ENCODE data around the gene ABCB11. TPM values are rescaled to one million over a fixed set of nuclear protein-coding genes. Genes with fewer than 3 reads are reported as not detected.

The ABCB11 gene
- total RNA-seq, 1 experiment from 2014 or later = 0.12 TPM

DNA sequence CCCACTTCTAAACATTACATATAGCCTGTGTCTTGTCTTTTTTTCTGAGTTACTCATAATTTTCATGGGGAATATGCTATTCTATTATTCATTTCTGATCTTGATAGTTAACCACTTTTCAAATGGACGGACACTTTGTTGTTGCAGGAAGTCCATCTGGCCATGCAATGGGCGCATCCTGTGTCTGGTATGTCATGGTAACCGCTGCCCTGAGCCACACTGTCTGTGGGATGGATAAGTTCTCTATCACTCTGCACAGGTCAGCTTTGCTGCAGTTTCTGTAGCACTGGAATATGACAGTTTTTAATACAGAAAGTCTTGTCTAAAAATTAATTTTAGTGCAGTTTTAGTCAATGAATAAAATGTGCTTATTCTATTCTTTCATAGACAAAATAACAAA lies 126.8 kb downstream of the ABCB11 start:
- Histone ChIP-seq H2AFZ (ENCODE audit: low read depth, low read length, poor library complexity, severe bottlenecking) (no peak overlapping the region), H3K27me3 (ENCODE audit: insufficient read depth, low read length) (no peaks in the 10 kb centered on the region), H3K4me3 (replicated peaks in 1 of 2; ENCODE audit: low read depth in 1 of 2, low read length in 2 of 2) (no peak overlapping the region), H3K27ac (ENCODE audit: low read depth, low read length) (no peak overlapping the region), H3K79me2 (ENCODE audit: insufficient read depth, low read length) (no peaks in the 10 kb centered on the region), H3K9ac (ENCODE audit: low read length) (no peak overlapping the region), H3K9me3 (ENCODE audit: control insufficient read depth in 1 of 2, insufficient read depth in 1 of 2, low read depth in 1 of 2, low read length in 2 of 2) (no peaks in the 10 kb centered on the region), H4K20me1 (ENCODE audit: insufficient read depth) (no peaks in the 10 kb centered on the region), H3K36me3 (ENCODE audit: control insufficient read depth in 1 of 2, insufficient read depth in 2 of 2, low read length in 2 of 2) (no peaks in the 10 kb centered on the region), H3K4me2 (ENCODE audit: low read length) (no peak overlapping the region), H3K4me1 (ENCODE audit: control insufficient read depth in 1 of 2, insufficient read depth in 2 of 2, low read length in 2 of 2) (no peaks in the 10 kb centered on the region), H3K9me2 (ENCODE audit: insufficient read depth) (no peaks in the 10 kb centered on the region)
- DNase-seq (ENCODE audit: low read depth, low spot score) (no peak), ATAC-seq (no peak)
- RAD21 ChIA-PET (ENCODE audit: low non-redundant PET in 1 of 2, low total read pairs in 2 of 2, uncharacterized antibody in 2 of 2, unreplicated experiment in 2 of 2) = no interaction called here
- intact Hi-C loops (cut with micrococcal nuclease) = no loop called here
- no TSS peak for BruUV-seq (replicated peaks)
- POLR2A ChIA-PET = no interaction called here
- TF ChIP-seq EZH2 (IDR thresholded peaks at IDR 0.05) = no peak
- TF ChIP-seq, protein P1, sequence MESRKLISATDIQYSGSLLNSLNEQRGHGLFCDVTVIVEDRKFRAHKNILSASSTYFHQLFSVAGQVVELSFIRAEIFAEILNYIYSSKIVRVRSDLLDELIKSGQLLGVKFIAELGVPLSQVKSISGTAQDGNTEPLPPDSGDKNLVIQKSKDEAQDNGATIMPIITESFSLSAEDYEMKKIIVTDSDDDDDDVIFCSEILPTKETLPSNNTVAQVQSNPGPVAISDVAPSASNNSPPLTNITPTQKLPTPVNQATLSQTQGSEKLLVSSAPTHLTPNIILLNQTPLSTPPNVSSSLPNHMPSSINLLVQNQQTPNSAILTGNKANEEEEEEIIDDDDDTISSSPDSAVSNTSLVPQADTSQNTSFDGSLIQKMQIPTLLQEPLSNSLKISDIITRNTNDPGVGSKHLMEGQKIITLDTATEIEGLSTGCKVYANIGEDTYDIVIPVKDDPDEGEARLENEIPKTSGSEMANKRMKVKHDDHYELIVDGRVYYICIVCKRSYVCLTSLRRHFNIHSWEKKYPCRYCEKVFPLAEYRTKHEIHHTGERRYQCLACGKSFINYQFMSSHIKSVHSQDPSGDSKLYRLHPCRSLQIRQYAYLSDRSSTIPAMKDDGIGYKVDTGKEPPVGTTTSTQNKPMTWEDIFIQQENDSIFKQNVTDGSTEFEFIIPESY (IDR thresholded peaks at IDR 0.05; ENCODE audit: extremely low read depth, insufficient replicate concordance, low read length) = no peak
- no peak for TF ChIP-seq ZNF274 (IDR thresholded peaks at IDR 0.05; ENCODE audit: low read depth, low read length)
- TF ChIP-seq RAD21 (IDR thresholded peaks at IDR 0.05; ENCODE audit: low read depth) = no peak
- no peak for TF ChIP-seq CBX3 (IDR thresholded peaks at IDR 0.05; ENCODE audit: low read depth)
- TF ChIP-seq POLR2AphosphoS5 (IDR thresholded peaks at IDR 0.05; ENCODE audit: low read depth, low read length) = no peak
- TF ChIP-seq, protein P2, sequence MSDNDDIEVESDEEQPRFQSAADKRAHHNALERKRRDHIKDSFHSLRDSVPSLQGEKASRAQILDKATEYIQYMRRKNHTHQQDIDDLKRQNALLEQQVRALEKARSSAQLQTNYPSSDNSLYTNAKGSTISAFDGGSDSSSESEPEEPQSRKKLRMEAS (IDR thresholded peaks at IDR 0.05) = no peak
- no peak for TF ChIP-seq EGR1 (IDR thresholded peaks at IDR 0.05; ENCODE audit: low read depth)
- no peak for TF ChIP-seq CEBPB (IDR thresholded peaks at IDR 0.05; ENCODE audit: low read depth)
- TF ChIP-seq SIN3A (IDR thresholded peaks at IDR 0.05; ENCODE audit: low read depth) = no peak
- TF ChIP-seq JUND (IDR thresholded peaks at IDR 0.05) = no peak
- TF ChIP-seq, protein P3, sequence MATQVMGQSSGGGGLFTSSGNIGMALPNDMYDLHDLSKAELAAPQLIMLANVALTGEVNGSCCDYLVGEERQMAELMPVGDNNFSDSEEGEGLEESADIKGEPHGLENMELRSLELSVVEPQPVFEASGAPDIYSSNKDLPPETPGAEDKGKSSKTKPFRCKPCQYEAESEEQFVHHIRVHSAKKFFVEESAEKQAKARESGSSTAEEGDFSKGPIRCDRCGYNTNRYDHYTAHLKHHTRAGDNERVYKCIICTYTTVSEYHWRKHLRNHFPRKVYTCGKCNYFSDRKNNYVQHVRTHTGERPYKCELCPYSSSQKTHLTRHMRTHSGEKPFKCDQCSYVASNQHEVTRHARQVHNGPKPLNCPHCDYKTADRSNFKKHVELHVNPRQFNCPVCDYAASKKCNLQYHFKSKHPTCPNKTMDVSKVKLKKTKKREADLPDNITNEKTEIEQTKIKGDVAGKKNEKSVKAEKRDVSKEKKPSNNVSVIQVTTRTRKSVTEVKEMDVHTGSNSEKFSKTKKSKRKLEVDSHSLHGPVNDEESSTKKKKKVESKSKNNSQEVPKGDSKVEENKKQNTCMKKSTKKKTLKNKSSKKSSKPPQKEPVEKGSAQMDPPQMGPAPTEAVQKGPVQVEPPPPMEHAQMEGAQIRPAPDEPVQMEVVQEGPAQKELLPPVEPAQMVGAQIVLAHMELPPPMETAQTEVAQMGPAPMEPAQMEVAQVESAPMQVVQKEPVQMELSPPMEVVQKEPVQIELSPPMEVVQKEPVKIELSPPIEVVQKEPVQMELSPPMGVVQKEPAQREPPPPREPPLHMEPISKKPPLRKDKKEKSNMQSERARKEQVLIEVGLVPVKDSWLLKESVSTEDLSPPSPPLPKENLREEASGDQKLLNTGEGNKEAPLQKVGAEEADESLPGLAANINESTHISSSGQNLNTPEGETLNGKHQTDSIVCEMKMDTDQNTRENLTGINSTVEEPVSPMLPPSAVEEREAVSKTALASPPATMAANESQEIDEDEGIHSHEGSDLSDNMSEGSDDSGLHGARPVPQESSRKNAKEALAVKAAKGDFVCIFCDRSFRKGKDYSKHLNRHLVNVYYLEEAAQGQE (IDR thresholded peaks at IDR 0.05; ENCODE audit: low read depth) = no peak
- CTCF ChIA-PET = no interaction called here

All from HCT116 (cell line).